HG02642 (cell line): ENCODE results near the gene CD274.
"Not testable (repeated sequence)": the region's sequence is repeated elsewhere in the genome, so short reads cannot be mapped to it uniquely, and the experiment has no call there.

Source experiments
- ATAC-seq: cut with Tn5 transposase; IDR thresholded peaks from one replicate; pipeline ENCODE4 v1.9.1; 2021; ENCODE audit warnings: mild to moderate bottlenecking; ENCODE audit not compliant: unreplicated experiment, poor library complexity

The CD274 gene

GRCh38 chr9:5437254-5438216 lies 12.8 kb upstream of the CD274 start, which contains the start of gene PLGRKT:
TSS of gene PLGRKT (minus strand) at chr9:5437925. CDS start at chr9:5431977, 5,948 bp downstream.
- peak; percentile 85 for ATAC-seq

GRCh38 chr9:5438301-5439162 lies 11.8 kb upstream of the CD274 start:
- ATAC-seq, result peak; percentile 63

- no peak for ATAC-seq
These were observed 9.9 kb upstream of the CD274 start for GRCh38 chr9:5440426-5440825.

- no peak for ATAC-seq
These were observed 9.3 kb upstream of the CD274 start for GRCh38 chr9:5441043-5441442.

- no peak for ATAC-seq
These were observed 7.8 kb upstream of the CD274 start for GRCh38 chr9:5442400-5443011.

GRCh38 chr9:5443850-5444249 lies 6.5 kb upstream of the CD274 start:
- no peak for ATAC-seq

DNA sequence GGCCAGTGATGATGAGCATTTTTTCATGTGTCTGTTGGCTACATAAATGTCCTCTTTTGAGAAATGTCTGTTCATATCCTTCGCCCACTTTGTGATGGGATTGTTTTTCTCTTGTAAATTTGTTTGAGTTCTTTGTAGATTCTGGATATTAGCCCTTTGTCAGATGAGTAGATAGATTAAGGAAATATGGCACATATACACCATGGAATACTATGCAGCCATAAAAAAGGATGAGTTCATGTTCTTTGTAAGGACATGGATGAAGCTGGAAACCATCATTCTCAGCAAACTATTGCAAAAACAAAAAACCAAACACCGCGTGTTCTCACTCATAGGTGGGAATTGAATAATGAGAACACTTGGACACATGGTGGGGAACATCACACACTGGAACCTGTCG lies 5.2 kb upstream of the CD274 start:
- ATAC-seq, result not testable (repeated sequence)

DNA sequence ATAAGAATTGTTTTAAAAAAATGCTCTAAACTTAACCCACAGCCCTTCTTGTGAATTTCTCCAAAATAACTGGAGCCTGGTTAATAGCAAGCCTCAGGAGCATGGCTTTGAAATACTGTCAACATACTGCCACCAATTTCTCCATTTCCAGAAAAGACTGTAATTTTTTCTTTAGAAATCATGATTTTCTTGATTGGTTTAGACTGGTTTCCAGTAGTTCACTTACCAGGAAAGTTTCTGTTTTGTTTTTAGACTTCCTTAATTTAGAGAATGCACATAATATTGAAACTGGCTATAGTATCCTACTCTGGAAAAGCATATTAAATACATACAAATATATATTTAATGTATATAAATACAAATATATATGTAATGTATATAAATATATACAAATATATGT lies 4.5 kb upstream of the CD274 start:
- ATAC-seq, result no peak

- ATAC-seq, result no peak
These were observed 3.7 kb upstream of the CD274 start for GRCh38 chr9:5446451-5447236.

- no peak for ATAC-seq
These were observed 3.0 kb upstream of the CD274 start for GRCh38 chr9:5447337-5447736.

- ATAC-seq, result no peak
These were observed 2.3 kb upstream of the CD274 start for GRCh38 chr9:5448016-5448415.

GRCh38 chr9:5448461-5449435 lies 1.6 kb upstream of the CD274 start:
- ATAC-seq, result no peak

DNA sequence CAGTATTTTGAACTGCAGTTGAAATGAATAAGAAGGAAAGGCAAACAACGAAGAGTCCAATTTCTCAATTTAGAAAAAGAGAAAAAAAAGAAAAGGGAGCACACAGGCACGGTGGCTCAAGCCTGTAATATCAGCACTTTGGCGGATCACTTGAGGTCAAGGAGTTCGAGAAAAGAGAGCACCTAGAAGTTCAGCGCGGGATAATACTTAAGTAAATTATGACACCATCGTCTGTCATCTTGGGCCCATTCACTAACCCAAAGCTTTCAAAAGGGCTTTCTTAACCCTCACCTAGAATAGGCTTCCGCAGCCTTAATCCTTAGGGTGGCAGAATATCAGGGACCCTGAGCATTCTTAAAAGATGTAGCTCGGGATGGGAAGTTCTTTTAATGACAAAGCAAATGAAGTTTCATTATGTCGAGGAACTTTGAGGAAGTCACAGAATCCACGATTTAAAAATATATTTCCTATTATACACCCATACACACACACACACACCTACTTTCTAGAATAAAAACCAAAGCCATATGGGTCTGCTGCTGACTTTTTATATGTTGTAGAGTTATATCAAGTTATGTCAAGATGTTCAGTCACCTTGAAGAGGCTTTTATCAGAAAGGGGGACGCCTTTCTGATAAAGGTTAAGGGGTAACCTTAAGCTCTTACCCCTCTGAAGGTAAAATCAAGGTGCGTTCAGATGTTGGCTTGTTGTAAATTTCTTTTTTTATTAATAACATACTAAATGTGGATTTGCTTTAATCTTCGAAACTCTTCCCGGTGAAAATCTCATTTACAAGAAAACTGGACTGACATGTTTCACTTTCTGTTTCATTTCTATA lies 602 bp upstream of the CD274 start:
- no peak for ATAC-seq

- ATAC-seq, result no peak
These were observed 1.9 kb downstream of the CD274 start for GRCh38 chr9:5452286-5452609.

DNA sequence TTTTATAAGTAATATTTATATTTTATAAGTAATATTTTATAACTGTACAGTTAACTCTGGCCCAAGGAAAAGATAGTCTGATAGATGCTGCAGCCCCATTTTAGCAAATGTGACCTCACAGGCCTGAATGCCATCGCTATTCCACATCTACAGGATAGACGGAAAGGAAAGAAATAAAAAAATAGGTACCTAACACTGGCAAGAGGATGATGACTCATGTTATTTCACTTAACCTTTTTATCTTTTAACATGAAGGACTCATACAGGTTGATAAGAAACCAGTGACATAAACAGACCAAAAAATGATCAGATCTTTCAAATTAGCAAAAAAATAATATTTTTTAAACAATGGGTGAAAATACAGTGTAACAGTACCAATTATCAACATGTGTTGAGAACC lies 2.7 kb downstream of the CD274 start:
- no peak for ATAC-seq

- no peak for ATAC-seq
These were observed 3.3 kb downstream of the CD274 start for GRCh38 chr9:5453673-5454072.

DNA sequence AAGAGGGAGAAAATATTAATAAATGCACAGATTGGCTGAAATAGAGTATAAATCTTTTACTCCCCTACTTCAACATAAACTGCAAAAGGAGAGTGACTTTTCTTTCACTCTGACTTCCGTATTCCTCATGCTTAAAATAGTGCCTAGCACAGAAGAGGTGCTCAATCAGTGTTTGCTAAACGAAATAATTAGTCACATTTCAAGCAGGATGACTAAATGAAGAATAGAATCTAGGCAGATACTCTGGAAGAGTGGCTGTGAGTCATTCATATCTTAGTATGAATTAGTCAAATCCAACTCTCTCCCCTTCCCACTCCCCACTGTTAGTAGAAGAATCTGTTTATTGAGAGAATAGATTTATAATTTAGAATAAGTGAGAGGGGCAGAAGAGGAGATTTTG lies 4.8 kb downstream of the CD274 start:
- ATAC-seq, result no peak

GRCh38 chr9:5459289-5459829 lies 9.0 kb downstream of the CD274 start:
- ATAC-seq, result peak; percentile 63
